Adipocyte (in vitro differentiated cells): ENCODE results near the gene GTPBP4.
"Not testable (repeated sequence)": the region's sequence is repeated elsewhere in the genome, so short reads cannot be mapped to it uniquely, and the experiment has no call there.

Source experiments
- DNase-seq: peaks from one replicate; pipeline ENCODE4 v3.0.0-alpha.2; 2015; ENCODE audit warnings: low read depth
- H3K27me3 ChIP-seq: replicated peaks from 2 replicates; pipeline ENCODE4 v1.7.0; 2013; ENCODE audit warnings: mild to moderate bottlenecking, low read length, moderate library complexity; ENCODE audit not compliant: control insufficient read depth, insufficient read depth
- H3K36me3 ChIP-seq: 2 replicates; pipeline ENCODE4 v1.7.0; 2013; ENCODE audit warnings: low read length, mild to moderate bottlenecking, moderate library complexity; ENCODE audit not compliant: control insufficient read depth, insufficient read depth, severe bottlenecking
- H3K4me1 ChIP-seq: 2 replicates; pipeline ENCODE4 v1.7.0; 2013; ENCODE audit warnings: mild to moderate bottlenecking, low read length, moderate library complexity; ENCODE audit not compliant: control insufficient read depth, insufficient read depth
- H3K4me3 ChIP-seq: 2 replicates; pipeline ENCODE4 v1.7.0; 2013; ENCODE audit warnings: mild to moderate bottlenecking, low read length, moderate library complexity
- H3K9ac ChIP-seq: 2 replicates; pipeline ENCODE4 v1.7.0; 2013; ENCODE audit warnings: mild to moderate bottlenecking, low read length, moderate library complexity
- H3K9me3 ChIP-seq: 2 replicates; pipeline ENCODE4 v1.7.0; 2013; ENCODE audit warnings: mild to moderate bottlenecking, low read length, moderate library complexity; ENCODE audit not compliant: control insufficient read depth

GTPBP4 gene

DNA sequence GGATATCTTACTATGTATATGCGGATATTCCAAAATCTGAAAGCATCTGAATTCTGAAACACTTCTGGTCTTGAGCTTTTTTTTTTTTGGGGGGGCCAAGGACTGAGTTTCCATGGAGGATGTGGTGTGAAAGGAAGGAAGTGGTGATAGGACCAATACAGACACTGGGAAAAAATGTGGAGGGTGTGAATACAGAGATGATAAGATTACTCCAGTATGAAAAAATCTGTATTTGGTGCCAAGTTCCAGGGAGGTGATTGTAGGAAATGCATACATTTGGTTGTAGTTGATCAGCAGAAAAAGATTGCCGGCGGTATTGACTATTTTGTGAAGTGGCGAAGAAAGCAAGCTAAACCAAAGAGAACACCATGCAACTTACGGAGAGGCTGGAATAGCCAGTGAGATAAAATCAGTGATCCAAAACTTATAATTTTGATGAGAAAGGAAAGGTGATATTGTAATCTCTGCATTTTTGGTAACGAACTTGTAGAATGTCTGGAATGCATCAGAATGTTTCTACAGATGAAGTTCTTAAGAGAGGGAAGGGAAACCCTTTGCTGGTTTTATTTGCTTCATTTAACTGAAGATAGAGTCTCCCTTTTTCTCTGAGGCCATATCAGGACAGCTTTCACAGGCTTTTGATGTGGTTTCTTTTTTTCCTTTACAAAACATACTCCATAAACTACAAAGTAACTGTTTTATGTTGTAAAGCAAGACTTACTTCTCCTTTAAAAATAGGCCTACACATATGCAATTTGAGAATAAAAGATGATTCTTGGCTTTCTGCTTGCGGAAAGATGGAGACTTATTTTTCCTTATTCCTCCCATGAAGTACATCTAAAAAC, 73.9 kb downstream of the GTPBP4 start:
- no peak overlapping the region for H3K4me3 ChIP-seq
- peaks cover 18% of the 10 kb centered on the region for H3K36me3 ChIP-seq
- H3K27me3 ChIP-seq, result no peaks in the 10 kb centered on the region
- H3K4me1 ChIP-seq, result peaks cover 10% of the 10 kb centered on the region
- H3K9ac ChIP-seq, result no peak overlapping the region
- DNase-seq, result no peak
- H3K9me3 ChIP-seq, result no peaks in the 10 kb centered on the region

DNA sequence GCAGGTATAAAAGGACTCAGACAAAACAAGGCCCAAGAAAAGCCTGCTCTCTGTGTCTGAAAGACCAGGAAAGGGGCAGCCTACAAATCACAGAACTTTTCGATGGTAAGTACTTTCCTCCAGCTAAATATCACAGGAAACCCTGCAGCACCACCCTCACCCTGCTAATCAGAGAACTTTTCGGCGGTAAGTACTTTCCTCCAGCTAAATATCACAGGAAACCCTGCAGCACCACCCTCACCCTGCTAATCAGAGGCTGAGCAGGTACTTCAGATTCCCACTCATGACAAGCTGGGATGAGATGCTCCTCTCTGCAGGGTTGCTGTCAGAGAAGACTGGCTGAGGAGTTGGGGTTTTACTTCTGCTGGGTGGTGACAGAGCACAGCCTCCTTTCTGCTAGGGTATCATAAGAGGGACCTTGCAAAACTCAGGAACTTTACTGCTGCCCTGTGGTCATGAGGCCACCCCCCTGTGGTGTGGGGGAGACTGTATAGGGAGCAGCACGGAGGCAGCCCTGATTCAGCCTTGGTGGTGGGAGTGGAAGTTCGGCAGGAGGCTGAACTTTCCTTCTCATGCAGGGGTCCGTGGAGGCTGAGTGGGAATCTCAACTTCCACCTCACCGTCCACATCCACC, 75.1 kb downstream of the GTPBP4 start:
- no peaks in the 10 kb centered on the region for H3K4me1 ChIP-seq
- H3K4me3 ChIP-seq, result no peak overlapping the region
- no peaks in the 10 kb centered on the region for H3K9me3 ChIP-seq
- DNase-seq, result no peak
- H3K9ac ChIP-seq, result no peak overlapping the region
- H3K36me3 ChIP-seq, result peaks cover 18% of the 10 kb centered on the region
- no peaks in the 10 kb centered on the region for H3K27me3 ChIP-seq

DNA sequence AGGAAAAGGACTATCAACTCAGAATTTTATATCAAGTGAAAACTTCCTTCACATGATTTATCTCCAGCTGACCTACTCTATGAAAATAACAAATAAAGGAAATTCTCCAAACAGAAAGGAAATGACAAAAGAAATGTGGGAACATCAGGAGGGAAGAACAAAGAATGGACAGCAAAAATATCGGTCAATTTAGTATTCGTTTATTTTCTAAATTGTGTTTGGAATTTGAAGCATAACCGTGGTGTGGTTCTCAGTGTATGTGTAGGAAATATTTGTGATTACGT, 76.7 kb downstream of the GTPBP4 start:
- H3K9ac ChIP-seq, result no peak overlapping the region
- no peaks in the 10 kb centered on the region for H3K27me3 ChIP-seq
- H3K36me3 ChIP-seq, result peaks cover 13% of the 10 kb centered on the region
- no peak overlapping the region for H3K4me3 ChIP-seq
- DNase-seq, result no peak
- peaks cover 6% of the 10 kb centered on the region for H3K4me1 ChIP-seq
- H3K9me3 ChIP-seq, result no peaks in the 10 kb centered on the region

DNA sequence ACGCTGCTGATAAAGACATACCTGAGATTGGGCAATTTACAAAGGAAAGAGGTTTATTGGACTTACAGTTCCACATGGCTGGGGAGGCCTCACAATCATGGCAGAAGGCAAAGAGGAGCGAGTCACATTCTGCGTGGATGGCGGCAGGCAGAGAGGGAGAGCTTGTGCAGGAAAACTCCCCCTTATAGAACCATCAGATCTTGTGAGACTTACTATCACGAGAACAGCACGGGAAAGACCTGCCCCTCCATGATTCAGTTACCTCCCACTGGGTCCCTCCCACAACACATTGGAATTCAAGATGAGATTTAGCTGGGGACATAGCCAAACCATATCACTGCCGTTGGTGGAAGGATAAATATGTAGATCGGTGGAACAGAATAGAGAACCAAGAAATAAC, 78.5 kb downstream of the GTPBP4 start:
- H3K4me3 ChIP-seq, H3K9me3 ChIP-seq, H3K27me3 ChIP-seq, H3K9ac ChIP-seq, DNase-seq: not testable (repeated sequence)
- Histone ChIP-seq H3K36me3 (peaks cover 13% of the 10 kb centered on the region), H3K4me1 (peaks cover 14% of the 10 kb centered on the region)

DNA sequence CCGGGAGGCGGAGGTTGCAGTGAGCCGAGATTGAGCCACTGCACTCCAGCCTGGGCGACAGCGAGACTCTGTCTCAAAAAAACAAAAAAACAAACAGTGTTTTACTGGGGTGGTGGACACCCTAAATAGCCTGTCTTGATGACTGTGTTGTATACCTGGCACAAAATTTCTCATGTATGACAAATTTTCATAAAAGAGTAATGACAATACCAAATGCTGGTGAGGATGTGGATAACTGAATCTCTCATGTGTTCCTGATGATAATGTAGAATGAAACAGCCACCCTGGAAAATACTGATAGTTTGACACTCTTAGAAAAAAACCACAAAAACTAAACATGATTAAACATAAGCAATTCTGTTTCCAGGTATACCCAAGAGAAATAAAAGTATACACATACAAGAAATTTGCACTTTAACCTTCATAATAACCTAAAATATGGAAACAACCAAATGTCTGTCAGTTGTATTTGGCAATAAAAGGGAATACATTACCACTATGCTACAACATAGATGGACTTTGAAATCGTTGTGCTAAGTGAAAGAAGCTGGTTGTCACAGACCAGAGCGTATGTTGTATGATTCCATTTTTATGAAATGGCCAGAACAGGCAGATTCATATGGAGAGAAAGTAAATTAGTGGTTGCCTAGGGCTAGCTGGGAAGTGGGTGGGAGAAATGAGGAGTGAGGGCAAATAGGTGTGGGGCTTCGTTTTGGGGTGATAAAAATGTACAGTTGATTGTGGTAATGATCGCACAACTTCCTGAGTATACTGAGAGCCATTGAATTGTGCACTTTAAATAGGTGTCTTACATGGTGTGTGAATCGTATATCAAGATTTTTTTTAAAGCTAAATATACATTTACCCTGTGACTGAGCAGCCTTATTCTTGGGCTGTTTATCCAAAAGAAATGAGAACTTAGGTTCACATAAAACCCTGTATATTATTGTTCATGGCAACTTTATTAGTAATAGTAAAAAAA, 80.4 kb downstream of the GTPBP4 start:
- no peak for DNase-seq
- H3K4me3 ChIP-seq, result no peak overlapping the region

More for the DNA sequence above, 80.4 kb downstream of the GTPBP4 start:
- peaks cover 24% of the 10 kb centered on the region for H3K36me3 ChIP-seq
- no peak overlapping the region for H3K9ac ChIP-seq
- no peaks in the 10 kb centered on the region for H3K27me3 ChIP-seq
- no peaks in the 10 kb centered on the region for H3K9me3 ChIP-seq
- peaks cover 14% of the 10 kb centered on the region for H3K4me1 ChIP-seq
